PFSK-1 (cell line): ENCODE data around the gene PIP4K2A.

Experiments used
- FOXP2 ChIP-seq: optimal IDR thresholded peaks from 2 replicates; pipeline ENCODE3; 2011; ENCODE audit warnings: borderline replicate concordance, control low read depth, inconsistent platforms; ENCODE audit not compliant: insufficient read depth; ENCODE audit errors: extremely low read length, extremely low read depth
- POLR2AphosphoS5 ChIP-seq: IDR thresholded peaks from 2 replicates; pipeline ENCODE4 v1.6.1; 2012; ENCODE audit warnings: low read depth, mild to moderate bottlenecking, control low read depth, low read length, moderate library complexity
- SIN3A ChIP-seq: IDR thresholded peaks from 2 replicates; pipeline ENCODE4 v1.6.1; 2012; ENCODE audit warnings: mild to moderate bottlenecking, low read length, moderate library complexity, borderline replicate concordance; ENCODE audit not compliant: insufficient read depth
- TAF1 ChIP-seq: IDR thresholded peaks from 2 replicates; pipeline ENCODE4 v1.6.1; 2012; ENCODE audit warnings: low read length, control low read depth, borderline replicate concordance; ENCODE audit not compliant: insufficient read depth
- TF ChIP-seq, protein P1 (sequence below), 2 experiments: IDR thresholded peaks; 2 replicates each; pipeline versions ENCODE4 v1.6.1 to v1.8.0; 2011 to 2012; ENCODE audit warnings: low read depth in 2 of 2, low read length in 2 of 2, control low read depth in 1 of 2, inconsistent platforms in 1 of 2, mild to moderate bottlenecking in 1 of 2, moderate library complexity in 1 of 2; ENCODE audit not compliant: insufficient read depth in 1 of 2

DNA sequence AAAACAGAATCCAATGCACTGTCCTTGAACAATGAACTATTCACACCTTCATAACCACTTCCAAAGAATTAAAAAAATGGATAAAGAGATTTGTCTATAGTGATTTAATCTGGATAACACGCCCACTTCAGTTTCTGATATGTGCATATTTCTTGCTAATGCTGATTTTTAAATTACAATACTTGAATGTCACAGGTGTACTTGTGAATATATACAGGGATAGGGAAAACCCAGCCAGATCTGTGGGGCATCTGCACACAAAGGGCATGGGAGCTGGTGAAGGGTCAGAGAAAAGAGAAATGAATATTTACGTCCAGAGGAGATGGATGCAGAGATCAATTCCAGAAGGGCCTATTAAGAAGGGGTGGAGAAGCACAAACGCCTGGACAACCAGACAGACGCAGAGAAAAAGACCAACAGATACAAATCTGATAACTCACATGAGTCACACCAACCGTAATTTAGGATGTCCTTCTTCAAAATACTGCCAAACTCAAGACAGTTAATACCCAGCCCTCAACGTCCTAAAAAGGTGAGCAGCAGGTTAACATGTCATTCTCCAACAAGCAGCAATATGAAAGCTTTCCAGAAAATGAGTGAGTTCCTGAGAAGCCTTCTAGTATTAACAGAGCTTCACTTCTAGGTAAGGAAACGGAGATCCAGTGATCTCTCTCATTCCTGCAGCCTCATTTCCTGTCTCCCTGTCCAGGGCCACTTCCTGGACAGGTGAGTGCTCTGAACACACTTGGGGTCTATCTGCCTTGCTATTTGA, 41.9 kb downstream of the PIP4K2A start:
- no peak for TF ChIP-seq POLR2AphosphoS5
- TF ChIP-seq, protein P1, sequence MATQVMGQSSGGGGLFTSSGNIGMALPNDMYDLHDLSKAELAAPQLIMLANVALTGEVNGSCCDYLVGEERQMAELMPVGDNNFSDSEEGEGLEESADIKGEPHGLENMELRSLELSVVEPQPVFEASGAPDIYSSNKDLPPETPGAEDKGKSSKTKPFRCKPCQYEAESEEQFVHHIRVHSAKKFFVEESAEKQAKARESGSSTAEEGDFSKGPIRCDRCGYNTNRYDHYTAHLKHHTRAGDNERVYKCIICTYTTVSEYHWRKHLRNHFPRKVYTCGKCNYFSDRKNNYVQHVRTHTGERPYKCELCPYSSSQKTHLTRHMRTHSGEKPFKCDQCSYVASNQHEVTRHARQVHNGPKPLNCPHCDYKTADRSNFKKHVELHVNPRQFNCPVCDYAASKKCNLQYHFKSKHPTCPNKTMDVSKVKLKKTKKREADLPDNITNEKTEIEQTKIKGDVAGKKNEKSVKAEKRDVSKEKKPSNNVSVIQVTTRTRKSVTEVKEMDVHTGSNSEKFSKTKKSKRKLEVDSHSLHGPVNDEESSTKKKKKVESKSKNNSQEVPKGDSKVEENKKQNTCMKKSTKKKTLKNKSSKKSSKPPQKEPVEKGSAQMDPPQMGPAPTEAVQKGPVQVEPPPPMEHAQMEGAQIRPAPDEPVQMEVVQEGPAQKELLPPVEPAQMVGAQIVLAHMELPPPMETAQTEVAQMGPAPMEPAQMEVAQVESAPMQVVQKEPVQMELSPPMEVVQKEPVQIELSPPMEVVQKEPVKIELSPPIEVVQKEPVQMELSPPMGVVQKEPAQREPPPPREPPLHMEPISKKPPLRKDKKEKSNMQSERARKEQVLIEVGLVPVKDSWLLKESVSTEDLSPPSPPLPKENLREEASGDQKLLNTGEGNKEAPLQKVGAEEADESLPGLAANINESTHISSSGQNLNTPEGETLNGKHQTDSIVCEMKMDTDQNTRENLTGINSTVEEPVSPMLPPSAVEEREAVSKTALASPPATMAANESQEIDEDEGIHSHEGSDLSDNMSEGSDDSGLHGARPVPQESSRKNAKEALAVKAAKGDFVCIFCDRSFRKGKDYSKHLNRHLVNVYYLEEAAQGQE (IDR thresholded peaks at IDR 0.05; ENCODE audit: insufficient read depth in 1 of 2, low read depth in 2 of 2, low read length in 2 of 2): no peak
- TF ChIP-seq SIN3A: no peak
- TF ChIP-seq TAF1: 0 out of 2 replicates have a peak, but pooled peaks have one; percentile 21
- TF ChIP-seq FOXP2: no peak
